ENCODE data around the gene SORBS1. TPM values are rescaled to one million over a fixed set of nuclear protein-coding genes. Genes with fewer than 3 reads are reported as not detected.

The SORBS1 gene
- total RNA-seq, 1 donor from 2014 or later: 5.1 TPM

DNA sequence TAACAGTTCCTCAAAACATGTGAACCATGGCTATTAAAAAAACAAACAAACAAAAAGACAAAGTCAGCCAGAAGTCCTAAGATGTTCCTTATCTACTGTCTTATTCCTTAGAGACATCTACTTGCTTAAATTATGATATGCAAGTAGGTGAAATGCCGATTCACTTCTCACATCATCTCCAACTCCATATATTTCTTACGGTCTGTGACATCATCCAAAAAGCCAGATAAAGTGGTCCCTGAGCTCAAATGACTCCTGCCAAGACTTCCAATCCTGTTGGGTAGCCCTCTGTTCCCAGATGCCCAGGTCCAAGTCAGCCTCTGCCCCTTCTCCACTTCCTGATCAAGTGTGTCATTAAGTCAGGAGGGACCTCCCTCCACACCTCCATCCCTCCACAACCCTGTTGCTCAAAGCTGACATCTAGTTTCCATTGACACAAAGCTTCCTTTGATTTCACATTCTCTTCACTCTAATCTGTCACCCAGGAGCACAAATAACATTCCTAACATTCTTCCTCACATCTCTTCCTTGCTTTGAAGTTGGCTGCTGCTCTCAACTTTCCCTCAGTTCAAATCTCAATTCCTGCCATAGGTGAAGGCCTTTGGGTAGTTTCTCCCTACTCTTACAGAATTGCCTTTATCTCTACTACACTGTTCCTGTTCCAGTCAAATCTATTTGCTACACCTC is 214.3 kb downstream of the SORBS1 start:
- Histone ChIP-seq H3K9ac (ENCODE audit: low read length) (no peak overlapping the region), H3K4me3 (ENCODE audit: insufficient read depth, low read depth, low read length) (no peak overlapping the region), H3K27me3 (ENCODE audit: insufficient read depth, low read length) (no peaks in the 10 kb centered on the region), H3K4me1 (ENCODE audit: insufficient read depth, low read length) (no peaks in the 10 kb centered on the region), H3K79me2 (ENCODE audit: insufficient read depth, low read length) (no peaks in the 10 kb centered on the region), H3K27ac (ENCODE audit: low read depth, low read length) (no peak overlapping the region), H3K9me3 (ENCODE audit: insufficient read depth, low read depth, low read length) (no peaks in the 10 kb centered on the region), H4K20me1 (ENCODE audit: insufficient read depth, low read length) (no peaks in the 10 kb centered on the region), H3K4me2 (ENCODE audit: low read length) (peak overlapping the region; percentile 0), H3K36me3 (ENCODE audit: insufficient read depth, low read length) (no peaks in the 10 kb centered on the region), H2AFZ (ENCODE audit: low read depth, low read length) (no peak overlapping the region)
- FAIRE-seq (no peak), DNase-seq (ENCODE audit: low read depth) (no peak)
- Mint-ChIP-seq H3K9me3 (ENCODE audit: unreplicated experiment) (no peaks in the 10 kb centered on the region), H3K4me1 (ENCODE audit: low read depth, unreplicated experiment) (peaks cover 14% of the 10 kb centered on the region), H3K27me3 (ENCODE audit: low read depth, unreplicated experiment) (no peaks in the 10 kb centered on the region), H3K36me3 (ENCODE audit: low read depth, unreplicated experiment) (peaks cover 2% of the 10 kb centered on the region), H3K4me3 (ENCODE audit: unreplicated experiment) (no peak overlapping the region), H3K27ac (ENCODE audit: unreplicated experiment) (peak overlapping the region; percentile 21)
- TF ChIP-seq, protein P1, sequence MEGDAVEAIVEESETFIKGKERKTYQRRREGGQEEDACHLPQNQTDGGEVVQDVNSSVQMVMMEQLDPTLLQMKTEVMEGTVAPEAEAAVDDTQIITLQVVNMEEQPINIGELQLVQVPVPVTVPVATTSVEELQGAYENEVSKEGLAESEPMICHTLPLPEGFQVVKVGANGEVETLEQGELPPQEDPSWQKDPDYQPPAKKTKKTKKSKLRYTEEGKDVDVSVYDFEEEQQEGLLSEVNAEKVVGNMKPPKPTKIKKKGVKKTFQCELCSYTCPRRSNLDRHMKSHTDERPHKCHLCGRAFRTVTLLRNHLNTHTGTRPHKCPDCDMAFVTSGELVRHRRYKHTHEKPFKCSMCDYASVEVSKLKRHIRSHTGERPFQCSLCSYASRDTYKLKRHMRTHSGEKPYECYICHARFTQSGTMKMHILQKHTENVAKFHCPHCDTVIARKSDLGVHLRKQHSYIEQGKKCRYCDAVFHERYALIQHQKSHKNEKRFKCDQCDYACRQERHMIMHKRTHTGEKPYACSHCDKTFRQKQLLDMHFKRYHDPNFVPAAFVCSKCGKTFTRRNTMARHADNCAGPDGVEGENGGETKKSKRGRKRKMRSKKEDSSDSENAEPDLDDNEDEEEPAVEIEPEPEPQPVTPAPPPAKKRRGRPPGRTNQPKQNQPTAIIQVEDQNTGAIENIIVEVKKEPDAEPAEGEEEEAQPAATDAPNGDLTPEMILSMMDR (IDR thresholded peaks at IDR 0.05; ENCODE audit: insufficient read depth, low read depth, low read length): no peak
- no peak for TF ChIP-seq EZH2 (IDR thresholded peaks at IDR 0.05; ENCODE audit: insufficient read depth, low read length)

DNA sequence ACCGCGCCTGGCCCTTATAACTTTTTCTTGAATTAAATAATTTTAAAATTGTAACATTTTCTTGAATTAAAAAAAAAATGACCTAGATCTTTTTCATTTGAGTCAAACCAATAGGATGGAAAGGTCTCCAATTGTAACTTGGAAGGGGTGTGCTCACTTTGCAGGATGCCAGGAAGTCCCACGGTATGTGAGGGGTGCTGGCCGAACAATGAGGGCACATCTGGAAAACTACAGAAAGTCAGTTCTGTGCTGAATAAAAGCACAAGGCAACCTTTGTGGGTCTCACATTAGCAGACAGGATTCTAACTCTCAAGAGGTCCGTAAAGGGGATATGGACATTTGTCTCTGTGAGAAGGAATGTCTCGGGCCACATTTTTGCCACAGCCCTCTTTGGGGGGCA is 217.6 kb downstream of the SORBS1 start:
- Histone ChIP-seq H3K27ac (ENCODE audit: low read depth, low read length) (no peak overlapping the region), H3K4me2 (ENCODE audit: low read length) (no peak overlapping the region), H3K27me3 (ENCODE audit: insufficient read depth, low read length) (no peaks in the 10 kb centered on the region), H3K36me3 (ENCODE audit: insufficient read depth, low read length) (no peaks in the 10 kb centered on the region), H3K9ac (ENCODE audit: low read length) (no peak overlapping the region), H3K9me3 (ENCODE audit: insufficient read depth, low read depth, low read length) (no peaks in the 10 kb centered on the region), H4K20me1 (ENCODE audit: insufficient read depth, low read length) (no peaks in the 10 kb centered on the region), H3K79me2 (ENCODE audit: insufficient read depth, low read length) (no peaks in the 10 kb centered on the region), H2AFZ (ENCODE audit: low read depth, low read length) (no peak overlapping the region), H3K4me3 (ENCODE audit: insufficient read depth, low read depth, low read length) (no peak overlapping the region), H3K4me1 (ENCODE audit: insufficient read depth, low read length) (no peaks in the 10 kb centered on the region)
- FAIRE-seq (no peak), DNase-seq (ENCODE audit: low read depth) (no peak)
- TF ChIP-seq, protein P1 (IDR thresholded peaks at IDR 0.05; ENCODE audit: insufficient read depth, low read depth, low read length): no peak
- no peak for TF ChIP-seq EZH2 (IDR thresholded peaks at IDR 0.05; ENCODE audit: insufficient read depth, low read length)
- H3K27ac Mint-ChIP-seq (ENCODE audit: unreplicated experiment): no peak overlapping the region
- peaks cover 13% of the 10 kb centered on the region for H3K4me1 Mint-ChIP-seq (ENCODE audit: low read depth, unreplicated experiment)
- no peaks in the 10 kb centered on the region for H3K9me3 Mint-ChIP-seq (ENCODE audit: unreplicated experiment)
- H3K4me3 Mint-ChIP-seq (ENCODE audit: unreplicated experiment): no peak overlapping the region
- peaks cover 2% of the 10 kb centered on the region for H3K36me3 Mint-ChIP-seq (ENCODE audit: low read depth, unreplicated experiment)
- no peaks in the 10 kb centered on the region for H3K27me3 Mint-ChIP-seq (ENCODE audit: low read depth, unreplicated experiment)

DNA sequence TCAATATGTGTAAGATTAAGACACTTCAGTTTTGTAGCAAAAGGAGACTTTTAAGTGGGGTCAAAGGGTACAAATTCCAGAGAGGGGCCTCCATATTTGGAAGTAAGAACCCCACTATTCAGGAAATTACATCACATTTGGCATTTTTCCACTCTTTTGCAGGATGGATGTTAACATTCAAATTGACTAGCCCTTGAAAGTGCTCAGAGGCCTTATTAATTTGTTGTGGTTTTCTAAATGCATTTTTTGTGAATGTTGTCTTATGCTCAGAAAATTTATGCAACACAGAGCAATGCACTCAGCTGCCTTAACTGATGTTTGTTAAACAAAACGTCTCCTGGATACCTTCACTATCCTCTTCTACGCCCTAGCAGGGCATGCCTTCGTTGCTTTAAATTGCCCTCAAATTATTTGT is 219.4 kb downstream of the SORBS1 start:
- Histone ChIP-seq H3K36me3 (ENCODE audit: insufficient read depth, low read length) (no peaks in the 10 kb centered on the region), H3K4me3 (ENCODE audit: insufficient read depth, low read depth, low read length) (no peak overlapping the region), H3K27me3 (ENCODE audit: insufficient read depth, low read length) (no peaks in the 10 kb centered on the region), H4K20me1 (ENCODE audit: insufficient read depth, low read length) (no peaks in the 10 kb centered on the region), H3K9ac (ENCODE audit: low read length) (no peak overlapping the region), H3K9me3 (ENCODE audit: insufficient read depth, low read depth, low read length) (no peaks in the 10 kb centered on the region), H2AFZ (ENCODE audit: low read depth, low read length) (no peak overlapping the region), H3K4me1 (ENCODE audit: insufficient read depth, low read length) (no peaks in the 10 kb centered on the region), H3K27ac (ENCODE audit: low read depth, low read length) (no peak overlapping the region), H3K79me2 (ENCODE audit: insufficient read depth, low read length) (no peaks in the 10 kb centered on the region), H3K4me2 (ENCODE audit: low read length) (no peak overlapping the region)
- peaks cover 8% of the 10 kb centered on the region for H3K4me1 Mint-ChIP-seq (ENCODE audit: low read depth, unreplicated experiment)
- peak; percentile 57 for DNase-seq (ENCODE audit: low read depth)
- TF ChIP-seq, protein P1 (IDR thresholded peaks at IDR 0.05; ENCODE audit: insufficient read depth, low read depth, low read length): no peak
- TF ChIP-seq EZH2 (IDR thresholded peaks at IDR 0.05; ENCODE audit: insufficient read depth, low read length): no peak
- FAIRE-seq: no peak
- H3K36me3 Mint-ChIP-seq (ENCODE audit: low read depth, unreplicated experiment): peaks cover 4% of the 10 kb centered on the region
- no peak overlapping the region for H3K4me3 Mint-ChIP-seq (ENCODE audit: unreplicated experiment)
- peaks cover 2% of the 10 kb centered on the region for H3K27me3 Mint-ChIP-seq (ENCODE audit: low read depth, unreplicated experiment)
- H3K27ac Mint-ChIP-seq (ENCODE audit: unreplicated experiment): no peak overlapping the region
- H3K9me3 Mint-ChIP-seq (ENCODE audit: unreplicated experiment): no peaks in the 10 kb centered on the region

Measured in astrocyte (in vitro differentiated cells and primary cell).